Smooth muscle cell (in vitro differentiated cells): ENCODE results near the gene CYP21A2. TPM values are rescaled to one million over a fixed set of nuclear protein-coding genes. Genes with fewer than 3 reads are reported as not detected.

Experiments
- DNase-seq: peaks from one replicate; lab custom pipeline; 2025; ENCODE audit not compliant: unreplicated experiment; lab: John Stamatoyannopoulos, UW
- H2AFZ ChIP-seq: fragments of 200-600 bp; sonication (generic); 2 replicates; pipeline ENCODE4 v1.6.0; 2016; ENCODE audit warnings: antibody characterized with exemption, low read depth, mild to moderate bottlenecking
- H3F3A ChIP-seq: fragments of 200-600 bp; sonication (generic); 2 replicates; pipeline ENCODE4 v1.6.0; 2017; ENCODE audit warnings: antibody characterized with exemption, low read depth
- H3K27ac ChIP-seq: fragments of 200-600 bp; sonication (generic); 2 replicates; pipeline ENCODE4 v1.5.1; 2016; ENCODE audit warnings: low read depth, mild to moderate bottlenecking
- H3K27me3 ChIP-seq: fragments of 200-600 bp; sonication (generic); 2 replicates; pipeline ENCODE4 v1.6.1; 2016; ENCODE audit warnings: low read depth, mild to moderate bottlenecking
- H3K36me3 ChIP-seq: fragments of 200-600 bp; sonication (generic); 2 replicates; pipeline ENCODE4 v1.5.1; 2016; ENCODE audit warnings: low read depth
- H3K4me1 ChIP-seq: fragments of 200-600 bp; sonication (generic); 2 replicates; pipeline ENCODE4 v1.5.1; 2016; ENCODE audit warnings: low read depth
- H3K4me2 ChIP-seq: fragments of 200-600 bp; sonication (generic); 2 replicates; pipeline ENCODE4 v1.6.0; 2016; ENCODE audit warnings: mild to moderate bottlenecking
- H3K4me3 ChIP-seq: fragments of 200-600 bp; sonication (generic); 2 replicates; pipeline ENCODE4 v1.5.1; 2016; ENCODE audit warnings: mild to moderate bottlenecking
- H3K79me2 ChIP-seq: fragments of 200-600 bp; sonication (generic); 2 replicates; pipeline ENCODE4 v1.6.0; 2016; ENCODE audit warnings: low read depth, mild to moderate bottlenecking
- H3K9ac ChIP-seq: fragments of 200-600 bp; sonication (generic); 2 replicates; pipeline ENCODE4 v1.6.0; 2016; ENCODE audit warnings: low read depth
- H3K9me3 ChIP-seq: fragments of 200-600 bp; sonication (generic); replicated peaks from 2 replicates; pipeline ENCODE4 v1.5.1; 2016; ENCODE audit warnings: low read depth
- H4K20me1 ChIP-seq: fragments of 200-600 bp; sonication (generic); 2 replicates; pipeline ENCODE4 v1.6.0; 2016; ENCODE audit warnings: low read depth
- CTCF ChIP-seq: fragments of 200-600 bp; sonication (generic); IDR thresholded peaks from 2 replicates; pipeline ENCODE4 v1.5.1; 2017; ENCODE audit warnings: borderline replicate concordance, mild to moderate bottlenecking, antibody characterized with exemption; ENCODE audit not compliant: insufficient read depth, poor library complexity, severe bottlenecking
- WGBS: methylation state at CpG from one replicate; pipeline ENCODE4 v1.1.7; 2016; ENCODE audit warnings: low lambda C conversion rate; 5-methylcytosine and 5-hydroxymethylcytosine counted together
- polyA plus RNA-seq: library from polyadenylated mRNA; unstranded; fragments of >200 nt; fragmentation: Nextera tagmentation; extraction: Ambion mirVana; gene quantifications from 2 replicates; pipeline ENCODE4 v1.2.1, GENCODE V29; 2016
- total RNA-seq: library from RNA; depleted of rRNA; stranded (reverse); fragments of >200 nt; gene quantifications from 2 replicates; pipeline ENCODE4 v1.2.3, GENCODE V29; 2014

CYP21A2 gene
- total and polyA plus RNA-seq, 2 experiments from 2014 or later: not detected

- no peaks in the 10 kb centered on the region for H4K20me1 ChIP-seq
- 87% methylated on average over 3 of the region's 3 CpGs for WGBS
- no peaks in the 10 kb centered on the region for H3K36me3 ChIP-seq
- H3K4me3 ChIP-seq: no peak overlapping the region
- no peak overlapping the region for H3K27ac ChIP-seq
- H2AFZ ChIP-seq: no peak overlapping the region
- no peak for DNase-seq
- no peaks in the 10 kb centered on the region for H3K79me2 ChIP-seq
- peaks cover 8% of the 10 kb centered on the region for H3F3A ChIP-seq
- no peak overlapping the region for H3K4me2 ChIP-seq
- H3K4me1 ChIP-seq: peaks cover 6% of the 10 kb centered on the region
- no peak overlapping the region for H3K9ac ChIP-seq
- no peaks in the 10 kb centered on the region for H3K27me3 ChIP-seq
- TF ChIP-seq CTCF: no peak
- no peaks in the 10 kb centered on the region for H3K9me3 ChIP-seq
Observed at GRCh38 chr6:32073101-32073500, 34.9 kb downstream of the CYP21A2 start.

GRCh38 chr6:32073613-32074012 lies 35.4 kb downstream of the CYP21A2 start:
- Histone ChIP-seq H2AFZ (no peak overlapping the region), H3K36me3 (no peaks in the 10 kb centered on the region), H3K27ac (no peak overlapping the region), H3K9me3 (no peaks in the 10 kb centered on the region), H3K4me2 (no peak overlapping the region), H3F3A (peaks cover 8% of the 10 kb centered on the region), H3K9ac (no peak overlapping the region), H3K4me1 (peaks cover 6% of the 10 kb centered on the region), H3K79me2 (no peaks in the 10 kb centered on the region), H3K4me3 (no peak overlapping the region), H3K27me3 (no peaks in the 10 kb centered on the region), H4K20me1 (no peaks in the 10 kb centered on the region)
- WGBS: 95% methylated on average over 10 of the region's 10 CpGs
- no peak for TF ChIP-seq CTCF
- no peak for DNase-seq

GRCh38 chr6:32074996-32075532 lies 36.8 kb downstream of the CYP21A2 start:
- Histone ChIP-seq H3K36me3 (no peaks in the 10 kb centered on the region), H3K9ac (peak overlapping the region; percentile 32), H3K79me2 (no peaks in the 10 kb centered on the region), H3K4me1 (peaks cover 6% of the 10 kb centered on the region), H3K9me3 (no peaks in the 10 kb centered on the region), H3F3A (peaks cover 8% of the 10 kb centered on the region), H3K27me3 (no peaks in the 10 kb centered on the region), H3K4me3 (no peak overlapping the region), H4K20me1 (no peaks in the 10 kb centered on the region), H2AFZ (no peak overlapping the region), H3K4me2 (peak overlapping the region; percentile 27), H3K27ac (peak overlapping the region; percentile 77)
- no peak for TF ChIP-seq CTCF
- no peak for DNase-seq
- 75% methylated on average over 8 of the region's 8 CpGs for WGBS

GRCh38 chr6:32075781-32076180 lies 37.6 kb downstream of the CYP21A2 start:
- Histone ChIP-seq H3K27me3 (no peaks in the 10 kb centered on the region), H3F3A (peaks cover 8% of the 10 kb centered on the region), H3K79me2 (no peaks in the 10 kb centered on the region), H3K4me1 (peaks cover 6% of the 10 kb centered on the region), H2AFZ (no peak overlapping the region), H3K36me3 (no peaks in the 10 kb centered on the region), H3K4me3 (no peak overlapping the region), H3K9me3 (no peaks in the 10 kb centered on the region), H4K20me1 (no peaks in the 10 kb centered on the region), H3K4me2 (peak overlapping the region; percentile 27), H3K9ac (peak overlapping the region; percentile 32), H3K27ac (peak overlapping the region; percentile 77)
- no peak for TF ChIP-seq CTCF
- no peak for DNase-seq
- 45% methylated on average over 3 of the region's 3 CpGs for WGBS
